H1 (cell line): ENCODE measurements around the gene HOXA6. TPM values are rescaled to one million over a fixed set of nuclear protein-coding genes. Genes with fewer than 3 reads are reported as not detected.

Experiments
- JUN ChIP-seq: IDR thresholded peaks from 2 replicates; pipeline ENCODE4 v1.6.1; 2011; ENCODE audit warnings: low read depth, mild to moderate bottlenecking, improper control_type of control experiment, low read length
- polyA plus RNA-seq, 7 experiments: library from polyadenylated mRNA; depleted of rRNA in 3 of 7; stranded (reverse) in 5 of 7; unstranded in 2 of 7; fragments of >200 nt in 5 of 7; fragments of 200-250 nt in 2 of 7; gene quantifications; 1 replicate in 5 of 7; 2 replicates in 1 of 7; 4 replicates in 1 of 7; pipeline versions ENCODE4 v1.2.1 to v1.2.3, GENCODE V29; 2011 to 2013; ENCODE audit warnings: missing spikeins in 2 of 7, mixed read lengths in 2 of 7
- total RNA-seq: library from RNA; stranded (reverse); fragmentation: NEBNext Ultra II Directional; extraction: Animal tissue kit (Norgen Biotek cat#: 25700); gene quantifications from 2 replicates; pipeline ENCODE4 v1.2.1, GENCODE V29; 2021

The HOXA6 gene
- total and polyA plus RNA-seq, 2 of the 8 experiments (the other 6 are each of a cell fraction or from before 2014, with no cell fraction given): not detected

DNA sequence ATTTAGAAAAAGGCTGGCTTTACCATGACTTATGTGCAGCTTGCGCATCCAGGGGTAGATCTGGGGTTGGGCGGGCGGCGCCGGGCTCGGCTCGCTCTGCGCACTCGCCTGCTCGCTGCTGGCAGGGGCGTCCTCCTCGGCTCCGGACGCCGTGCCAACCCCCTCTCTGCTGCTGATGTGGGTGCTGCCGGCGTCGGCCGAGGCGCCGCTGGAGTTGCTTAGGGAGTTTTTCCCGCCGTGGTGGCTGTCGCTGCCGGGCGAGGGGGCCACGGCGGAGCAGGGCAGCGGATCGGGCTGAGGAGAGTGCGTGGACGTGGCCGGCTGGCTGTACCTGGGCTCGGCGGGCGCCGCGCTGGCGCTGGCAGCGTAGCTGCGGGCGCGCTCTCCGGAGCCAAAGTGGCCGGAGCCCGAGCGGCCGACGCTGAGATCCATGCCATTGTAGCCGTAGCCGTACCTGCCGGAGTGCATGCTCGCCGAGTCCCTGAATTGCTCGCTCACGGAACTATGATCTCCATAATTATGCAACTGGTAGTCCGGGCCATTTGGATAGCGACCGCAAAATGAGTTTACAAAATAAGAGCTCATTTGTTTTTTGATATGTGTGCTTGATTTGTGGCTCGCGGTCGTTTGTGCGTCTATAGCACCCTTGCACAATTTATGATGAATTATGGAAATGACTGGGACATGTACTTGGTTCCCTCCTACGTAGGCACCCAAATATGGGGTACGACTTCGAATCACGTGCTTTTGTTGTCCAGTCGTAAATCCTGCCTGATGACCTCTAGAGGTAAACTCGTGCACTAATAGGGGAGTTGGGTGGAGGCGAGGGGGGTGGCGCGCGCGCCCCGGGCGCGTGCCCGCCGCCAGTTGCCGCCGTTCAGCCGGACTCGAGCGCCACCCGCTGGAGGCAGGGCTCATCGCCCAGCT, 4.3 kb downstream of the HOXA6 start, which contains the start of gene HOXA5 (continued):
- no peak for TF ChIP-seq JUN
